HL-60/S4 (cell line): ENCODE results near the gene STIM2.

ENCODE experiments used
- in situ Hi-C: fragments of 300-500 bp; cut with MboI; formaldehyde crosslinking; loops from 2 replicates; pipeline ENCODE4 v1.14.3; 2022; ENCODE audit warnings: low sequenced_read_pairs

STIM2 gene

DNA sequence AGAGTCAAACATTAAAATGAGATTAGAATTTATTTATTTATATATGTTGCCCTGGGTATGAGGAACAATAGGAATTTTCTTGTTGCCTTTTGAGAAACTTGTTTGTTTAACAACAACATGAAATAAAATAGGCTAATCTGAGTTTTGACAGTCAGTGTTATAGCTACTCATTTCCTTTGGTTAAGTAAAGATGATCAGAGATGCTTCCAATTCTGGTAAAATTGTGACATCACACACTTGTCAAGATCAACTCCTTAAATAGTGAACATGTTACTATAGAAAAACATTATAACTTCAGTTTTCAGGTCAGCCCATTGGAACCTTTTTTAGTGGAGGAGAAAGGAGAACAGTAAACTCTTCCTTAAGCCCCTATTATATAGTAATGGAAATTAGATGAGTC is 136.1 kb downstream of the STIM2 start:
- in situ Hi-C loops = no loop called here

DNA sequence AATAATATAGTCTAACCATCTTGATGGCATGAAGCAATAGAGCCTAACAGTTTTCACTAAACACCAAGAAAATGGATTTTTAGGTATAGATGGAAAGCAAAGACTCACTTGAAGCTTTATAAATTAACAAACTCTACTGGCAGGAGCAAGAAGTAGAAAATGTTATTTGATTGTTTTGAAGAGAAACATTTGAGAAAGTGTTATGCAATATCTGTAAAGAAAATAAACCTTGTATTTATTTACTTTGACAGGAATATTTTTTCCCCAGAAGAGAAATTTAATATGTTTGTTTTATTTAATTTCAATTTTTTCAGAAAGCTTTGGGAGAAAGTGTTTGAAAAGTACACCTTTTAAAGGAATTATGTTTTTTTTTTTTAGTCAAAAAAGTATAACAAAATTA is 139.0 kb downstream of the STIM2 start:
- in situ Hi-C loops = loop anchor here (25.0 kb wide), 1 partner anchor 537 kb away; no protein-coding TSS in a partner anchor

DNA sequence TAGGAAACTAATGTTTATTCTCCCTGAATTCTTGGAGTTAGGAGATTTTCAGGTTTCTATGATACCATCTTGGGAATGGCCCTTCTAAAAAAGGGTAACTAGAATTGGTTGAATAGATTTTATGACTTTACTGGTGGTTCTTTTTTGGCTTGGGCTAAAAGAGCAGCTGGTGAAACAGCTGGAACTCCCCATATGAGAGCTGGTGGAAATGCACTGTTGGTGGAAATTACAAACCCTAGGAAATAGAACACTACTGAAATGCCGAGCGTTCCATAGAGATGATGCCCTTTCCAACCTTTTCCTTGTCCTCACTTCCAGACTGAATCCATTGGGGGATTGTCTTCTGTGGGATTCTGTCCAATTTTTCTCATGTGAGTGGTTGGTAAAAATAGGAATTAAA is 139.5 kb downstream of the STIM2 start:
- in situ Hi-C loops = loop anchor here (25.0 kb wide), 1 partner anchor 538 kb away; no protein-coding TSS in a partner anchor

DNA sequence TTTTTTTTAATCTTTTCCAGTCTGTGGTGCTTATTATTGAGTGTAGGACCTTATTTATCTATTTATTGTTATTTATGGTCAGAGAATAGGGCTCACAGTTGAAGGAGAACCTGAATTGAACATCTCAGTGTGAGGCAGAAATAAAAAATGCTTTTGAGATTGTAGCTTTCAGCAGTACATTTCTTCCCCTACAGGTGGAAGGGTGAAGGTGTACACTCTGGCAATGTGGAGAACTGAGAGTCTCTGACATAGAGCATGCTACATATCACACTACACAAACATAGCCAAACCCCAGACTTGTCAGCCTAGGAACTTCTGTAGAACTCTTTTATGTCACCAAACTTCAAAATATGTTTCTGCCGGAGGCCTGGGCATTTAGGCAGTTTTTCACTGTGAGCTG is 140.2 kb downstream of the STIM2 start:
- in situ Hi-C loops = loop anchor here (25.0 kb wide), 1 partner anchor 539 kb away; no protein-coding TSS in a partner anchor

DNA sequence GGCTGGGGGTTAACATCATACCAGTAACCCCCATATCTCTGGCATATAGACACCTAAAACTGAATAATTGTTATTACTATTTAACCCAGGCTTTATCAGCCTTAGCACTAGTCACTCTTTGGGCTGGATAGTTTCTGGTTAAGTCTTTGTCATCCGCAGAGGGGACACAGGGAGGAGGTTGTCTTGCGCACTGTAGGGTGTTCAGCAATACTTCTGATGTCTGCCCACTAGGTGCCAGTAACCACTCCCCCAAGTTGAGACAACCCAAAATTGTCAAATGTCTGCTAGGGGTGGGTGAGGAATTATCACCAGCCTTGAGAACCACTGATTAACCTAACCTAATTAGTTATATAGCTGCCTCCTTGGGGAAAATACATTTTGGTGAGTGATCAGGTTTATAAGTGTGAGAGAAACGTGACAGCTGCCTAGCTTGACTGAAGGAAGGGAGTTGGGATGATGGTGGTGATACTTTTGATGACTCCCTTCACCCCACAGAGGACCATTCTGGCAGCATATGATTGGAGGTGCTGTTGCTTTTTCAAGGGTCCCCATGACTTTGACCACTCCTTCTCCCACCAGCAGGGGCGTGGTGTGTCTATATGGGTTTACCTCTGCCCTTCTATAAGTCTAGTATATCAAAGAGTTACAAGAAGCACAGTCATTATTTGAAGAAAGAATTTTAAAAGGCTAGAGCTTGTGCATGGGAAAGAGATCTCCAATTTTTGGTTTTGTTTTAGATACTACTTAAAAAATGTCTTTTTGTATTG is 140.9 kb downstream of the STIM2 start:
- in situ Hi-C loops = loop anchor here (25.0 kb wide), 1 partner anchor 539 kb away; no protein-coding TSS in a partner anchor

DNA sequence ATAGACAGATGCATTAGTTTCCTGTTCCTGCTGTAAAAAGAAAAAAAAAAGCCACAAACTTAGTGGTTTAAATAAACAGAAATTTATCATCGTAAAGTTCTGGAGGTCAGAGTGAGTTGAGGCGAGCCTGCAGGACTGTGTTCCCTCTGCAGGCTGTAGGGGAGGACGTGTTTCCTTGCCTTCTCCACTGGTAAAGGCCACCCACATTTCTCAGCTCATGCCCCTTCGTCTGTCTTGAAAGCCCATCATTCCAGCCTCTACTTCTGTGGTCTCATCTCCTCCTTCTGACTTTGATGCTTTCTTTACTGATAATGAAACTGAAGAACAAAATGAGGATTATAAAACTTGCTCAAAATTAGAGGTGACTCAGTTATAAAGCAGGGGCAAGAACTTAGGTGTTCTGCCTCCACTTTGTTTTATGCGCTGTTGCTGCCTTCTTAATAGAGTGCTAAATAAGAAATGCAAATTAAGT is 143.0 kb downstream of the STIM2 start:
- in situ Hi-C loops = loop anchor here (25.0 kb wide), 1 partner anchor 541 kb away; no protein-coding TSS in a partner anchor

DNA sequence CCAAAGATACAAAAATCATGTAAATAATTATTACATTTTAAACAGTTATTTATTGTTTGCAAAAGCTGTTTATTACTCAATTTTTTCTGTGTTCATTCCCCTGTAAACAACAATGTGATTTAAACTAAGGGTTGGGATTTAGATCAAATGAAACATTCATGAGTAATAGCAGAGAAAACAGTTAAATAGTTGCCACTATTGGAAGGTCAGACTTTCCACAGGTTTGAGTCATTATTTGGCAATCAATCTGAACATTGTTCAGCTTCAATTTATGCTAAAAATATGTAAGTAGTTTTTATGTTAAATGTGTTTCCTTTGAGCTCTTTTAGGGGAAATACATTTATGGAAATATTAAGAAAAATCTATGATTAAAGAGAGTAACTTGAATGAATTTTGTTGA is 144.9 kb downstream of the STIM2 start:
- in situ Hi-C loops = loop anchor here (25.0 kb wide), 1 partner anchor 543 kb away; no protein-coding TSS in a partner anchor

DNA sequence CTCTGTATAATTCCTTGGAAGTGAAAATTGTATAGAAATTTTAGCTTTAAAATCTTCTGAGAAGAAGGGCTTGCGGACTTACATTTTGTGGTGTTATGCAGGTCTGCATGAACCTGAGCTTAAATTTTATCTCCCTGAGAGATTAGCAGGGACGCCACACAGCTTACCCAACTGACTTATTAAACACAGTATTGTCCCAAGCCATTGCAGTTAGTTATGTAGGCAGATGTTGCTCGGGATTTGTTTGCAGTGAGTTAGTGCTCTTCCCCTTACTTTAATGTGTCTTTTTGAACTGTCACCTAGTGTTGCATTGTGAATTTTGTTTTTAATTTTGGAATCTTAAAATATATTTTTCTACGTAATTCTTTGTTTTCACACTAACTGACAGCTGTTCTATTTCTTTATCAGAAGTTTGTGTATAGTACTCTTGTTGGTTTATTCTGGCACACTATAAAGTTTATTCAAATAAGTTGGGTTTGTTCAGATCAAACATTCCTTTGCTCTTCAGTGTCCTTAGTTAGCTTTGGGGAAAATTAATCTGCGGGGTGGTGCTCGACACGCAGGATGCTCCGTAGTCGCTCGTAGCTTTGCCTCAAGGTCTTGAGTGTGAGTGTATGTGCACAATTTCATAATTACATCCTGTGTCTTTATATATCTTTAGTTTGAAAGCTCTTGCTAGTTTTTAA is 145.4 kb downstream of the STIM2 start:
- in situ Hi-C loops = loop anchor here (25.0 kb wide), 1 partner anchor 544 kb away; no protein-coding TSS in a partner anchor

DNA sequence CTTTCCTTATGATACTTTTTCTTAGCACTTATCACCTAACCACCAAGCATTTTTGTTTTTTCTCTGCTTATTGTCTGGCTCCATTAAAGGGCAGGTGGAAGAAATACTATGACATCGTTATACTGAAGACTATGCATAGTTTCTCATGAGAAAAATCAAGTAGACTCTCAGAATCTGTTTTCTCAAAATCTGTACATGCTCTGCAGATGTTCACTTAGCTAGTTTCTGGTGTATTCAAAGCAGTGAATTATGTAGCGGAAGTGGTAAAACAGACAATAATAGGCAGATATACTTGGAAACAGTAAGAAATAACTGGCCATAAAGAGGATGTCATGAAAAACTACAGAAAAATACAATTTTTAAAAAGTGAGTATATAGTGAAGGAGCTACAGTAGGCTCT is 146.0 kb downstream of the STIM2 start:
- in situ Hi-C loops = loop anchor here (25.0 kb wide), 1 partner anchor 544 kb away; no protein-coding TSS in a partner anchor

DNA sequence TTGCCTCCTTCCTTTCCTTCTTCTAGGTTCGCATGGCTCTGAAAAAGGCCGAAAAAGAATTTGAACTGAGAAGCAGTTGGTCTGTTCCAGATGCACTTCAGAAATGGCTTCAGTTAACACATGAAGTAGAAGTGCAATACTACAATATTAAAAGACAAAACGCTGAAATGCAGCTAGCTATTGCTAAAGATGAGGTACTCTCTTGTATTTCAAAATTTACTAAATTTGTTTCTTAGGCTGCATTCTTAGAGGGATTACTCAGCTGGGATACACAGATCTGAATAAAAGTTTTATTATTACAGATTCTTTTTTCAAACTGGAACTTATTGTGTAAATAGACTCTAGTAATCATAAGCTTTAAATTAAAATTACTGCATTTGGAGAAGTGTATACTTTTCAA is 146.9 kb downstream of the STIM2 start:
- in situ Hi-C loops = loop anchor here (25.0 kb wide), 1 partner anchor 545 kb away; no protein-coding TSS in a partner anchor

DNA sequence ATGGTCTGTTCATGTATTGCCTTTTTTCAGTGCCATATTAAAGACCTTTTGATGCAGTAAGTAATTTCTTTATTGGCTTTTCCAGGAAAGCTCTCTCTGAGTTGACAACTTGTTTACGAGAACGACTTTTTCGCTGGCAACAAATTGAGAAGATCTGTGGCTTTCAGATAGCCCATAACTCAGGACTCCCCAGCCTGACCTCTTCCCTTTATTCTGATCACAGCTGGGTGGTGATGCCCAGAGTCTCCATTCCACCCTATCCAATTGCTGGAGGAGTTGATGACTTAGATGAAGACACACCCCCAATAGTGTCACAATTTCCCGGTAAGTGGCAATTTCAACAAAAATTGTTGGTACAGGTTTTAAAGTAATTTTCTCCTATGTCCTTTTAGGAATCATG is 148.0 kb downstream of the STIM2 start:
- in situ Hi-C loops = loop anchor here (25.0 kb wide), 1 partner anchor 546 kb away; no protein-coding TSS in a partner anchor

DNA sequence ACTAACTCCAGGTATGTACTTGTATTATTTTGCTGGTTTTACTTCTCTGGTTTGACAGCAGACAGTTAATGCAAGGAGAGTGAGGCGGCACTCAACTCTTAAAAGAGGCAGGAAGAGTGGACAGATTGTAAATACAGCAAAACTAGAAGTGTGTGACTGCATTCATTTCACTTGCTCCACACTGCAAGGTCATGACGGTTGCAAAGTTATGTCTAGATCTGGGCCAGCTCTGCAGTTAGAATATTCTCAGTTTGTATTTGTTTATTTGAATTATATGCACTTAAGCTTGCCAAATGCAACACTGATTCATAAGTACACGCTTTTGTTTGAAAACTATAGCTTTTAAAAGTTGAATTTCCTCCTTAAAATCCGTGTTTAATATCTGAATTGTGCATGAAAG is 148.9 kb downstream of the STIM2 start:
- in situ Hi-C loops = loop anchor here (25.0 kb wide), 1 partner anchor 547 kb away; no protein-coding TSS in a partner anchor

DNA sequence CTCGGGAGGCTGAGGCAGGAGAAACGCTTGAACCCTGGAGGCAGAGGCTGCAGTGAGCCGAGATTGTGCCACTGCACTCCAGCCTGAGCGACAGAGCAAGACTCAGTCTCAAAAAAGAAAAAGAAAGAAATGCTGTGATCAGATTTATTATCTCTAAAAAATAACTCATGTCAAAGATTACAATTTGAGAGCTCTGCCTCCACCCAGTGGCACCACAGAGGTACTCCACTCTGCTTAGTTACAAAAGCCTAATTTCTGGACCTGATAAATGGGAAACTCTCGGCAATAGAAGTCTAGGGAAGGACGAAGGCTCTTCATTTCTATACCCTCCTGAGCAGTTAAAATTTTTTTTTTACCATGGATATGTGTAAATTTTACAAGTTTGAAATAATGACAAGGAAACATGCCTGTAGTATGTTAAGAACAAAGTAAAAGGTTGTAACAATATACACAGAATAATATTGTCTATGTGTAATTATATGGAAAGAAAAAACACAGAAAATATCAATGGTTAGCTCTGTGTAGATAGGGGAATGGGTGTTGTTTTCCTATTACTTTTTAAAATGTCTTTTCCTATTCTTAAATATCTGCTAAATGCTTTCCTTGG is 149.8 kb downstream of the STIM2 start:
- in situ Hi-C loops = loop anchor here (25.0 kb wide), 1 partner anchor 548 kb away; no protein-coding TSS in a partner anchor

DNA sequence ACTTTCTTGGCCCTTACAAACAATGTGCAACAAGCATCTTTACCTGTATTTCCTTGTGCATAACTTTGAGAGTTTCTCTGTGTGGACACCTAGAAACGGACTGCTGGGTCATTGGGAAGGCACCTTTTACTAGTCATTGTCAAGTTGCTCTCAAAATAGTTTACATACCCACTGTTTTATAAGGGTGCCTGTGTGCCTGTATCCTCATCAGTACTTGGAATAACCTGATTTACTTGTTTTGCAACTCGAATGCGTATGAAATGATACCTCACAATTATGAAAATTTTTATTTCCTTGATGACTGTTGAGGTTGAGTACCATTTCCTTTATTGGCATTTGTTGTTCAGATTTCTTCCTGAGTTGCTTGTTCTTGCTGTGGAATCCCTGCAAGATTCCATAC is 150.8 kb downstream of the STIM2 start:
- in situ Hi-C loops = loop anchor here (25.0 kb wide), 1 partner anchor 549 kb away; no protein-coding TSS in a partner anchor

DNA sequence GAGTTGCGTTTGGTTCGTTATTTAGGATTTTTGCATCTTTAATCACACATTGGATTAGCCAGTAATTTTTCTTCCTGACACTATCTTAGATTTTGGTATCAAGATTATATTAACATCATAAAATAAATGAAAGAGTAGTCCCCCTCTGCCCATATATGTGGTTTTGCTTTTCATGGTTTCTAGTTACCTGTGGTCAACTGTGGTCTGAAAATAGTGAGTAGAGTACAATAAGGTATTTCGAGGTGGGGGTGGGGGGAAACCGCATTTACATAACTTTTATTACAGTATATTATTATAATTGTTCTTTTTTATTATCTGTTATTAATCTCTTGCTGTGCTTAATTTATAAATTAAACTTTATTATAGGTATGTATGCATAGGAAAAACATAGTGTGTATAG is 152.4 kb downstream of the STIM2 start:
- in situ Hi-C loops = loop anchor here (25.0 kb wide), 1 partner anchor 551 kb away; no protein-coding TSS in a partner anchor

DNA sequence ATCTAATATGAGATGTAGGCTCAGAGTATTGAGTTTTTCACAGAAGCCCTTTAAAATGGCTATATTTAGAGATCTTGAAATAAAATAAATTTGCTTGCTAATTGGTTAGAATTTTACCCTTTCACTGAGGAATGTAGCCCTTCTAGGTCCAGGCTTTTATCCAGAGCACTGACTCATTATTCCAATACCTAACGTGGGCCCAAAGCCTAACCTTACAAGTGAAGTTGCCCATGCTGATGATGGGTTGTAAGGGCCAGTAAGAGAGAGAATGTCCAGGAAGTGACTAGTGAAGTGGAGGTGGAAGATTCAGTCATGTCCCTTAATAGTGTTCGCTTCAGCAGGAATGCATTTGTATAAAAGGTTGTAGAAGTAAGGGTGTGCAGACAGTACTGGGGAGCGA is 155.9 kb downstream of the STIM2 start:
- in situ Hi-C loops = loop anchor here (25.0 kb wide), 1 partner anchor 554 kb away; no protein-coding TSS in a partner anchor

DNA sequence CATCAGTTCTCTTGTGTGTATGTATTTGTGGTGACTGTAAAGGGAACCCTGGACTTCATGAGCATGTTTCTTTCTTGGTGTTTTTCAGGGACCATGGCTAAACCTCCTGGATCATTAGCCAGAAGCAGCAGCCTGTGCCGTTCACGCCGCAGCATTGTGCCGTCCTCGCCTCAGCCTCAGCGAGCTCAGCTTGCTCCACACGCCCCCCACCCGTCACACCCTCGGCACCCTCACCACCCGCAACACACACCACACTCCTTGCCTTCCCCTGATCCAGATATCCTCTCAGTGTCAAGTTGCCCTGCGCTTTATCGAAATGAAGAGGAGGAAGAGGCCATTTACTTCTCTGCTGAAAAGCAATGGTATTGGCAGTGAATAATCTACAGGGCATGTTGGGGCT is 157.0 kb downstream of the STIM2 start:
- in situ Hi-C loops = loop anchor here (25.0 kb wide), 1 partner anchor 555 kb away; no protein-coding TSS in a partner anchor

DNA sequence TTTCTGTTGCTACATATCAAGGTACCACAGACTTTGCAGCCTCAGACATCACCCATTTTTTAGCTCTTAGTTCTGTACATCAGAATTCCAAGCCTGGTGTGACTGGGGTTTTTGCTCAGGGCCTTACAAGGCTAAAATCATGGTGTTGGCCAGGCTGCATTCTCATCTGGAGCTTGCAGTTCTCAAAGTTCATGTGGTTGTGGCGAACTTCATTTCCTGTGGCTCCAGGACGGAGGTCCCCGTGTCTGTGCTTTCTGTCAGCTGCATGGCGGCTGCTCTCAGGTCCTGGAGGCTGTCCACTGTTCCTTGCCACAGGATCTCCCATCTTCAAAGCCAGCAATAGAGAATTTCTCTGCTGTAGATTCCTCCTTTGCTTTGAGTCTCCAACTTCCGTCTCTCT is 157.4 kb downstream of the STIM2 start:
- in situ Hi-C loops = loop anchor here (25.0 kb wide), 1 partner anchor 556 kb away; no protein-coding TSS in a partner anchor

DNA sequence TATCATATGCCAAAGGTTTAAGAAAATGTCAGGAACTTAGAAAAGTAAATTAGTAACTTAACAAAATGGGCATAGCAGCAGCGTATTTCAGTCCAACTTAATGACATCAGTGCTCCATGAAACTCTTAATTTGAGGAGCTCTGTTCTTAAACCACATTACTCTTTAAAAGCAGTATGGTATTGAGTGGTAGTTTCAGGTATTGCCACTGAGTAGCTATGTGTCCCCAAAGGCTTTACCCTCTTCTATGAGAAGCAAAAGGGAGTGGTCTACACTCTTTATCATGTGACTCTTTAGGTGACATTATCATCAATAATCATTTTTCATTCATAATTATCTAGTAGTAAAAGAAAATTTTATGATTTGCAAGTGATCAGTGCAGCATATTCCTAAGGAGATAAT is 158.3 kb downstream of the STIM2 start:
- in situ Hi-C loops = loop anchor here (25.0 kb wide), 1 partner anchor 557 kb away; no protein-coding TSS in a partner anchor

DNA sequence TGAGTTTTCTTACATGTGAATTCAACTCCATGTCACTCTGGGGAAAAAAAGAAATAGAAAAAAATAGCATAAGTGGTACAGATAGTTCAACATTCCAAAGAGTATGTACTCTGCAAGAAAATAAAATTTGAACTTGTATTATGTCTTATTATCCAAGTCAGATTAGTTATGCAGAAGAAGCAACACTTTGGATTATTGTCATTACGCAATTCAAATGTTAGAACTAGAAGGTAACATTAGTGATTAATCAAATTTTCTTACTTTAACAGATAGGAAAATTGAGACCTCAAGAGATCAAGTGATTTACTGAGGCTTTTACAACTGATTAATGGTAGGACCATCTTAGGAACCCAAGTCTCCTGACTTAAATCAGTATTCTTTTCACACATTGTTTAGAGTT is 159.1 kb downstream of the STIM2 start:
- in situ Hi-C loops = loop anchor here (25.0 kb wide), 1 partner anchor 557 kb away; no protein-coding TSS in a partner anchor
